RCC 7860 (cell line): ENCODE measurements around the gene ABI3BP.

Experiments
- DNase-seq: peaks from one replicate; pipeline ENCODE4 v3.0.0-alpha.2; 2015; ENCODE audit warnings: low spot score
- FAIRE-seq: peaks from 2 replicates; lab custom pipeline; 2012; peaks lifted over from hg19 to GRCh38; lab: Jason Lieb, UNC

Gene ABI3BP

DNA sequence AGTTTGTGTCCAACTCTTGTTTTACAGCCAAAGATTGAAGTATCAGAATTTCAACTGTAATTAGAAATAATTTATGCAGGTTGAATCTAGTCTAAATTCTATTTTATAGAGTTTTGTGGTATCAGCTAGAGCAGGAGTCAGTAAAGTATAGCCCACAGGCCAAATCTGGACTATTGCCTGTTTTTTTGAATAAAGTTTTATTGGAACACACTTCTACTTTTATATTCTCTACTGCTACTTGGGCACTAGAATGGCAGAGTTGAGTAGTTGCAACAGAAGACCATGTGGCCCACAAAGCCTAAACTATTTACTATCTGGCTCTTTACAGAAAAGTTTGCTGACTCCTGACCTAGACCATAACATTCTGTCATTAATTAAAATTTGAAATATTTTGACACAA, 247.6 kb downstream of the ABI3BP start:
- FAIRE-seq (no peak), DNase-seq (no peak)

- no peak for FAIRE-seq
- DNase-seq = no peak
Measured at GRCh38 chr3:100744671-100745070, 248.6 kb downstream of the ABI3BP start.

DNA sequence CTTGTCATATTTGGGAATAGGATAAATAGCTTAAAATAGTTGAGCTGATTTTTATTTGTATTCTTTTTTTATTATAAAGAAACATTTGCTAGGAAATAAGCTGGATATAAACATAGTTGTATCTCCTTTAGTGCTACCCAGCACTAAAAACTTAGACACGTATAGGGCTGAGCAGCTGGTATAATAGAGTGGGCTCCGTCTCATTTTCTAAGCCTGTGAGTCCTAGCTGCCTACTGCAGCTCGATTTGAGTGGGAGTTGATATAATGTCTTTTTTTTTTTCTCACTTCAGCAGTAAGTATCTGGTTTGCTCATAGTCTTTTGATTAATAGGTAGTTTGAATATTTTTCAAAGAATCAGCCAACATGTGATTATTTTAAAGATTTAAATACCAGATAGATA, 249.7 kb downstream of the ABI3BP start:
- DNase-seq (no peak), FAIRE-seq (peak; percentile 29)

DNA sequence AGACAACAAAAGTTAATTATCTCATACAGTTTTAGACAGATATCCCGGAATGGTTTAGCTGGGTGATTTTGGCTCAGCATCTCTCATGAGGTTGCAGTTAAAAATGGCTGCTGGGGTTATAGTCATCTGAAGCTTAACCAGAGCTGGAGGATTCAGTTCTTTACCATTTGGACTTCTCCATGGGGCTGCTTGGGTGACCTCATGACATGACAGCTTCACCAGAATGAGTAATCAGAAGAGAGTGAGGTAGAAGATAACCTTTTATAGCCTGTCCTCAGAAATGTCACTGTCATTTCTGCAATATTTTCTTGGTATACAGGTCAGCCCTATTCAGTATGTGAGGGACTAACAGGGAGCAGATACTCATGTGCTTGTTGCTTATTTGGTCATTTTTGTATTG, 253.0 kb downstream of the ABI3BP start:
- FAIRE-seq (no peak), DNase-seq (peak; percentile 9)

- DNase-seq (no peak), FAIRE-seq (no peak)
Measured at GRCh38 chr3:100737334-100737733, 255.9 kb downstream of the ABI3BP start.

DNA sequence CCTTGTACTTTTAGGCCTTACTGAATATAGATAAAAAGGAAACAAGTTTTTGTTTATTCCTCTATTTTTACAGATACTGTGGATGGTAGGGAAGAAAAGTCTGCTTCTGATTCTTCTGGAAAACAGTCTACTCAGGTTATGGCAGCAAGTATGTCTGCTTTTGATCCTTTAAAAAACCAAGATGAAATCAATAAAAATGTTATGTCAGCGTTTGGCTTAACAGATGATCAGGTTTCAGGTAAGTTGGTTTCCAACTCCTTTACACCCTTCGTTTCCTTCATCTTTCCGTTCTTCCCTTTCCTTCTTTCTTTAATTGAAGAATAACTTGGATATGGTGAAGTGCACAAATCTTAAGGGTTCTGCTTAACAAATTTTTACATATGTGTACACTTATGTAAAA, 260.8 kb downstream of the ABI3BP start:
- no peak for DNase-seq
- no peak for FAIRE-seq

- FAIRE-seq = no peak
- DNase-seq = no peak
Measured at GRCh38 chr3:100730524-100730923, 262.7 kb downstream of the ABI3BP start.

DNA sequence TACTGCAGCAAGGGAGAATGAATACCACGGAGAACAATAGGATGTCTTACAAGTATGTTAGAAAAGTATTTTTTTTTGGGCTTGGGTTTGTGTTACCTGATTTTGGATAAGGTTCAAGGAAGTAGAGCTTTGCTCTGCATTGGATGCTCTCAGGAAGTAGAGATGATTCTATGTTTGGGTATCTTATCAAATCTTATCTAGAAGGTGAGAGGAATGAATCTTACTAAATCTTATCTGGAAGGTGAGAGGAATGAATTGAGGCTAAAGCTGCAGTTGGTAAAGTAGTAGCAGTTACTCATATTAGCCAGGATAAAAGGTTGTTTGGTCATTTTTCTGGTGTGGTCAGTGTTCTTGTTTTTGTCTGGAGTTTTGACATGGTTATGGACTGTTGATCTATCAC, 266.5 kb downstream of the ABI3BP start:
- no peak for DNase-seq
- FAIRE-seq = no peak

DNA sequence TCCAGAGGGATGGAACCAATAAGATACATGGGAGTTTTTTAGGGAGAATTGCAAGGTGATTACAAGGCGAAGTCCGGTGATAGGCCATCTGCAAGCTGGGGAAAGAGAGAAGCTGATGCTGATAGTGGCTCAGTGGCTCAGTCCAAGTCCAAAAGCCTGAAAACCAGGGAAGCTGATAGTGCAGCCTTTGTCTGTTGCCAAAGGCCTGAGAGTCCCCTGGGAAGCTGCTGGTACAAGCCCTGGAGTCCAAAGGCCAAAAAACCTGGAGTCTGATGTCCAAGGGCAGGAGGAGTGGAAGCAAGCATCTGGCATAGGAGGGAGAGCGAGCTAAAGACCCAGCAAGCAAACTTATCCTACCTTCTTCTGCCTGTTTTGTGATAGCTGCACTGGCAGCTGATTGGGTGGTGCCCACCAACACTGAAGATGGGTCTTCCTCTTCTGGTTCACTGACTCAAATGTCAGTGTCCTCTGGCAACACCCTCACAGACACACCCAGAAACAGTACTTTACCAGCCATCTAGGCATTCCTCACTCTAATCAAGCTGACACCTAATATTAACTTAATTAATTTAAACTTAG, 267.2 kb downstream of the ABI3BP start:
- no peak for DNase-seq
- FAIRE-seq = no peak

DNA sequence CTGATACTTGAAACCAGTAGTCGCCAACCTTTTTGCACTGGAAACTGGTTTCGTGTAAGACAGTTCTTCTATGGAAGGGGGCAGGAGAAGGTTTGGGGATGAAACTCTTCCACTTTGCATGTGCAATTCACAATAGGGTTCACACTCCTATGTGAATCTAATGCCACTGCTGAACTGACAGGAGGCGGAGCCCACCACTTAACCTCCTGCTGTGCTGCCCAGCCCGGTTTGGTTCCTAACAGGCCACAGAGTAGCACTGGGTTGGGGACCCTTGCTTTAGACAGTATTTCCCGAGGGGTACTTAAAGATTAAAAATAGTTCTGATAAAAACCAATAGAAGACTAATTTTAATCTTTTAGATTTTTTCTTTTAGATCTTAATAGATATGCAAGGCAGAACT, 272.8 kb downstream of the ABI3BP start:
- DNase-seq = no peak
- FAIRE-seq = no peak

DNA sequence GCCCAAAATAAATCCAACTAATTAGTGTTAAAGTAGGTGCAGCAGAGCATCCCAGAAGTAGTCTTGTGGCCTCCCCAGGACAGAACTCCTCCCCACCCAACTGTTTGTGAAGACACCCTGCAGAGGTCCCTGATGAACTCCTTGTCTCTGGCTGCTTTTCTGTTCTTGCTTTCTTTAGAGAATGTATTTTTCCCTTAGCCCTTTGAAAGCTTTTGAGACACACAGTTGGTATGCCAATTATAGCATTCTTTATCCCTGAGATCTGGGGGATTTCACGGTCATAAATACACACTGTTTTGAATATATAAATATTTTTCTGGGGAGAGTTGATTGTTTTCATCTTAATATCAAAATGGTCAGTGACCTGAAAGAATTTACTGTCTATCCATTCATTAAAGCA, 274.1 kb downstream of the ABI3BP start:
- no peak for DNase-seq
- FAIRE-seq = no peak

GRCh38 chr3:100717637-100718487, 275.4 kb downstream of the ABI3BP start:
- DNase-seq (no peak), FAIRE-seq (no peak)

- FAIRE-seq = no peak
Measured at GRCh38 chr3:100717063-100717462, 276.2 kb downstream of the ABI3BP start.

DNA sequence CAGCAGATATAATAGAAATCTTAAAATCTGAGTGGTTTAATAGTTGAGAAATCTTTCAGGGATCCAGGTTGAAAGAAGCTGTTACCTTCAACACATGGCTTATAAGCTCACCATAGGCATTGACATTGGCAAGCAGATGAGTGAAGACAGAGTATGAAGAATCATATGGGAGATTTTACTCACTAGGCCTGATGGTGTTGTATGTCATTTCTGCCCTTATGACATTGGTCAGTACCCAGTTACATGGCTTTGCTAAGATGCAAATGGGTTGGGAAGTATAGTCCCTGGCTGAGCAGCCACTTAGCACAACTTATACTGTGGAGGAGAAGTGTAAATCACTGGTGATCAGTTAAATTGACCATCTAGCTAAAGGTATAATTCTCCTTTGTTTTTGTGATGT, 278.0 kb downstream of the ABI3BP start:
- DNase-seq (no peak), FAIRE-seq (no peak)

More at GRCh38 chr3:100717063-100717462, 276.2 kb downstream of the ABI3BP start:
- DNase-seq = no peak

- FAIRE-seq (peak; percentile 69), DNase-seq (peak; percentile 65)
Measured at GRCh38 chr3:100710261-100710968, 282.8 kb downstream of the ABI3BP start.

DNA sequence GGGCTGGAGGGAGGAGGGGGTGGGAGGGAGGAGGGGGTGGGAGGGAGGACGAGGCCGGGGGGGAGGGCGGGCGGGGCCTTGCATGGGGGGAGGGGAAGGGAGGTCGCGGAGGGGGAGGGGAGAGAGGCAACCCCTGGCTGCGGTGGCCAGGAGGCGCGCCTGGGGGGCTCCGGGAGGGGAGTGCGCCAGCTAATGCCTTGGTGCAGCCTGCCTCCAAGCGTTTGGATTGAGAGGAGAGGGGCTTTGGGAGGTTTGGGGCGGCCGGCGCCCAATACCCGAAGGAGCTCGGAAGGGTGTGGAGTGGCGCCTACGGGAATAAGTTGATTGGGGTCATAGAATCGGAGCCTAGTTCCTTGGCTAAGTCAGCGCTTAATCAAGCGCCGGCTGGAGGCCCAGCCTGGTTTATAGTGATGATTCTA, 283.4 kb downstream of the ABI3BP start:
- DNase-seq (no peak), FAIRE-seq (no peak)

DNA sequence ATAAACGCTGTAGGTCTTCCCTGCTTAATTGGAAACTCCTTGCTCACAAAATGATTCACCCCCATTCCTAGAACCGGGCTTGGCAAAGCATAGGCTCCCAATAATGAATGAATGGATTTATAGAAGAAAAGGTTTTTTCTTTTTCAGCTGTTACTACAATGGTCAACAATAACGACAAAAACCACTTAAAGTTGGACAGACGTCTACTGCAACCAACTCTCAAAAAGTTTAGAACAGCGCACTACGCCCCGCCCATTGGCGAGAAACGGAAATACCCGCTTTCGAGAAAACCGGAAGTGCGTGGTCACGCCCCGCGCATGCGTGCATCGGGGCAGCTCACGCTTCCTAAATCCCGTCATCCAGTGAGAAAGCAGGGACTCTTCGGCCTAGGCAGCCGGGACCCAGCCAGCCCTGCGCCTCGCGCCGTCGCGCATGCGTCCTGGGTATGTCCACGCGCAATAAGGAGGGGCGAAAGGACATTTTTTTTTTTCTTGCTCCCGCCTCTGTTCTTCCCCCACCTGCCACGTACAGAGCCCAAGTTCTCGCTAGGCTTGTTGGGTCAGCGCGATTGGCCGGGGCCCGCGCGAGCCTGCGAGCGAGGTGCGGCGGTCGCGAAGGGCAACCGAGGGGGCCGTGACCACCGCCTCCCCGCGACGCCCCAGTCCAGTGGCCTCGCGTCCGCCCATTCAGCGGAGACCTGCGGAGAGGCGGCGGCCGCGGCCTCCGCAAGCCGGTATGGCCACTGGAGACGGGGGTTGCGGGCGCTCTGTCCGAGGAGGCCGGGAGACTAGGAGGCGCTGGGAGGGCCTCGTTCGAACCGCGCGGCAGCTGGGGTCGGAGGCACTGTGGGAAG, 284.0 kb downstream of the ABI3BP start, which contains the start of gene TFG:
Gene TFG, plus strand, starts transcription at position 506 of the 853 bp plus-strand sequence. CDS start 4,192 bp downstream, outside the sequence.
- DNase-seq = peak; percentile 98
- peak; percentile 93 for FAIRE-seq

- FAIRE-seq (no peak), DNase-seq (no peak)
Measured at GRCh38 chr3:100708644-100708988, 284.6 kb downstream of the ABI3BP start.

DNA sequence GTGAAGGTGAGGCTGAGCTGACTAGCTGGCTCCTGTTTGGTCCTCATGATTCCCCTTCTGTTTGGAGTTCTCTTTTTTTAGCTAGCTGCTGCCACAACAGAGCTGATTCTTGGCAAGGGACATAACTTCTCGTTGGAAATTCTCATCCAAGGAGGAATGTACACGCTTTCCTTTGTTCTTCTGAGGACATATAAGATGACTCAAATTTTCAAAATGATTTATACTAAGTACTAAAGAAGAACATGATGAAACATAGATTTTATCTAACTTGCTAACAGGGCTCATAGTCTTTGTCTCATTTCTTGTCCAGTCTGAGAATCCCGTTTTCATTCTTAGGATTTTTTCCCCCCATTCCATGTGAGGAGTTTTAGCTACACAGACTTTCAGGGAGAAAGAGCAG, 286.9 kb downstream of the ABI3BP start:
- FAIRE-seq (no peak), DNase-seq (no peak)

DNA sequence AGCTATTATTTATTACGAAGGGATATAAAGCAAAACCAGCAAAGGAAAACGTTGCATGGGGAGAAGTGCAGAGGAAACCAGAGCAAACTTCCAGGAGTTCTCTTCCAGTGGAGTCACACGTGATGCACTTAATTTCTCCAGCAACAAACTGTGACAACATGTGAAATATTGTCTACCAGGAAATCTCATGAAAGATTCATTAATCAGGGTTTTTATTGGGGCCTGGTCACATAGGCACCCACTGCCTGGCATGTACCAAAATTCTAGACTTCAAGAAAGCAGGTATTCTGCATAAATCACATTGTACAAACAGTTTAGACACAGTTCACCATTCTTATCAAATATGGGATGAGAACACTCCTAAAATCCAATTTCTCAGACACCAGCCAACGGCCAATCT, 289.4 kb downstream of the ABI3BP start:
- DNase-seq = no peak
- no peak for FAIRE-seq

DNA sequence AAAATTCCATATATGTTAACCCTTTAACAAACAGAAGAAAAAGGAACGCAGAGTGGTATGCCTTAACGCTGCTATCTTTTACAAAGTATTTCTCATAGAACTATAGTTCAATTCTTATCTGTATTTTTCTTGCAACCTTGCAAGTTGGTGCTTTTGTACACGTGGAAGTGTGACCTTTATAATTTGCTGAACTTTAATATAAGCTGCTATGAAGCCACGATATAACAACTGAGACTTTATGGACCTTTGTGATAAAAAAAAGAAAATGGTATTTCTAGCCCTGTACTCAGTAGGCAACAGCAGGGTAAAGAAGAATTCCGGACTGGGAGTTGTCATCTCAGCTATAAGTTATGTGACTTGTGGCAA, 290.3 kb downstream of the ABI3BP start:
- FAIRE-seq (no peak), DNase-seq (no peak)
